ENCODE results near the gene ACP3.

- no peak for TF ChIP-seq REST (IDR thresholded peaks at IDR 0.05; ENCODE audit: borderline replicate concordance)
- no peak for TF ChIP-seq CTCF (IDR thresholded peaks at IDR 0.05; ENCODE audit: poor library complexity, severe bottlenecking)
- no peak for TF ChIP-seq POLR2AphosphoS5 (IDR thresholded peaks at IDR 0.05)
- no peak for TF ChIP-seq SMC3 (conservative IDR thresholded peaks at IDR 0.05; ENCODE audit: poor library complexity)
- TF ChIP-seq EZH2 (IDR thresholded peaks at IDR 0.05; ENCODE audit: borderline replicate concordance, insufficient read depth, low read length, poor library complexity, severe bottlenecking), result no peak
- no peak for TF ChIP-seq MXI1 (conservative IDR thresholded peaks at IDR 0.05; ENCODE audit: poor library complexity, severe bottlenecking)
- TF ChIP-seq RAD21 (conservative IDR thresholded peaks at IDR 0.05), result no peak
- TF ChIP-seq TAF1 (IDR thresholded peaks at IDR 0.05; ENCODE audit: low read depth), result no peak
- no peak for TF ChIP-seq EP300 (conservative IDR thresholded peaks at IDR 0.05; ENCODE audit: poor library complexity, severe bottlenecking)
These were observed 24.0 kb upstream of the ACP3 start for GRCh38 chr3:132293251-132293650.

Data from neural cell (in vitro differentiated cells).